ENCODE data around the gene FBXL7.

DNA sequence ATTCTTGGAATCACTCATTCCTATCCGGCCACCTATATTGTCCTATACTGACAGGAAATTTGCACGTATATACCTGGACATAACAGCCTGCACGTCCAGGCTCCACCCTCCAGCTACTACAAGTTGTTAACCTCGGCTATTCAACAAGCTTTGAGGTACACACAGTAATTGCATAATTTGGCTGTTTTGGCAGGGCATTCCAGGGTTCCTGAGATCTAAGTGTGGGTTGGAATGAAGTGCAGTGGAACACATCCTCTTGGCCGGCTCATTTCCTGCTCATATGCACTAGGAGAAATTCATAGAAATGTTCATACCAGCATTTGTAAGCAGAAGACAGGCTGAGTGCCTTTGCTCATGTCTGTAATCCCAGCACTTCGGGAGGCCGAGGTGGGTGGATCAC, 222.3 kb downstream of the FBXL7 start:
- TF ChIP-seq CTCF (conservative IDR thresholded peaks at IDR 0.05 in 1 of 2, IDR thresholded peaks at IDR 0.05 in 1 of 2; ENCODE audit: low read depth in 1 of 2, low read length in 2 of 2) (no peak), EZH2 (IDR thresholded peaks at IDR 0.05; ENCODE audit: low read length, missing control alignments) (no peak)

Measured in fibroblast of lung (primary cell).